GM18519 (cell line): ENCODE data around the gene ZNF10.
A peak's percentile ranks its signal among the peaks of the same experiment; 100 is the strongest.

Experiments used
- ATAC-seq: cut with Tn5 transposase; IDR thresholded peaks from one replicate; pipeline ENCODE4 v1.9.1; 2021; ENCODE audit warnings: mild to moderate bottlenecking, moderate library complexity; ENCODE audit not compliant: unreplicated experiment, low FRiP score

The ZNF10 gene

DNA sequence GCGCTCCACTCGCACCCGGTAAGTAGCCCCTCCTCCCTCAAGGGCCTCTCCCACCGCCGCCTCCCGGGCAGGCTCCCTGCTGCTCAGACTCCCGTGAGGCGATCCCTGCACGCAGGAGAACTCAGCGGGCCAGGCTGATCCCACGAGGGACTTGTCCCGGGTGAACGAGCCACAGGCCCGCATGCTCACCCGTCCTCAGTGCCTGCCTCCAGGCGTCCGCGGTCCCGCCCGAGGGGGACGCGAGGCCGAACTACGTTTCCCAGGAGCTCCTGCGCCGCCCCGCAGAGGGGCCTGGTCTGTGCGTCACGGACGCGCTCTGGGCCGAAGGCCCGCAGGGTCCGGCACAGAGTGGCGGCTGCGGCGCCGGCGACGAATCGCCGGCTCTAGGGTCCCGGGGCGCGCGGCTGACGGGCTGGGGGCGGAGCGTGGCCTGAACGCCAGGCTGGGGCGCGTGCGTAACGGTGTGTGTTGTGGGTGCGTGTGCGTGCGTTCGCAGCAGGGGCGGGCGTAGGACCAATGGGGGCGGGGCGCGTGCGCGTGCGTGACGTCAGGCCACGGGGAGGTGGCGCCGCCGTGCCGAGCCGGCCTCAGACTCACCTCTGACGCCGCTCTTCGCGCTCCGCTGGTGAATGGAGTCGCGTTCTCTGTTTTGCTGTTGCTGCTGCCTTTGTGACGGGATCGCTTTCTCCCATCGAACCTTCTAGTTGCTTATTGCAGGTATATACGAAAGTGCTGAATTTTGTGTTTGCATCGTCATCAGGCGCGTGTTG, at the start of gene ZNF10, which contains the start of gene ZNF891:
Gene ZNF10 (plus strand): TSS at position 590 of the 770 bp plus-strand sequence. CDS start 13,866 bp downstream, outside the sequence.
Gene ZNF891 (minus strand): TSS at position 237 of the 770 bp plus-strand sequence. CDS start 8,356 bp downstream, outside the sequence.
- peak; percentile 83 for ATAC-seq

DNA sequence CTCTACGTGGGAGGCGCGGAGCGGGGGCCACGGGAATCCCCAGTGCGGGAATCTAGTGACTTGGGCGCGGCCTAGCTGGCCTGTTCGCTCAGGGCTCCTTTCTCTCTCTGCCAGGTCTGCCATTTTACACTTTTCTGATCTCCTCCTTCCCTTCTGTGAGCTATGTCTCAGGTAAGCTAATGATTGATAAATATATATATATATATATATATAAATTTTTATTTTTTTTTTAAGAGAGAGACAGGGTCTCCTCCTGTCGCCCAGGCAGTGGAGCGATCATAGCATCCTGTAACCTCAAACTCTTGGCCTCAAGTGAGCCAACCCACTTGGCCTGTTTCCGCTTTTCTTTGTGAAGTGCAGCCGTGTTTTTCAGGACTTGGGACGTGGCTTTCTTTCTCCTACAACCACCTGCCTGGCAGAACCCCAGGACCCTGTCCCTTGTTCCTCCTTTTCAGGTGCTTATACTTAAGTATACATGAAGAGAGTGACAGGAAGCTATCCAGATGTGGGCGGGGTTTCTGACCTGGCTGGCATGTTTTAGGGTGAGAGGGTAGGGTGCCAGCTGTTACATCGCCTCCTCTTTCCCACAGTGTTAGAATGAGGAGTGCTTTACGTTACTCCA, 49.2 kb upstream of the ZNF10 start:
- ATAC-seq = no peak

GRCh38 chr12:133083345-133083744, 47.1 kb upstream of the ZNF10 start:
- no peak for ATAC-seq

DNA sequence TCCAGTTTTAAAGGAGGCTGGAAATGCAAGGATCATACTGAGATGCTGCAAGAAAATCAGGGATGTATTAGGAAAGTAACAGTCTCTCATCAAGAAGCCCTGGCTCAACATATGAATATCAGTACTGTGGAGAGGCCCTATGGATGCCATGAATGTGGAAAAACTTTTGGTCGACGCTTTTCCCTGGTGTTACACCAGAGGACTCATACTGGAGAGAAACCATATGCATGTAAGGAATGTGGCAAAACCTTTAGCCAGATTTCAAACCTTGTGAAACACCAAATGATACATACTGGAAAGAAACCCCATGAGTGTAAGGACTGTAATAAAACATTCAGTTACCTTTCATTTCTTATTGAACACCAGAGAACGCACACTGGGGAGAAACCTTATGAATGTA, 24.8 kb upstream of the ZNF10 start:
- no peak for ATAC-seq

DNA sequence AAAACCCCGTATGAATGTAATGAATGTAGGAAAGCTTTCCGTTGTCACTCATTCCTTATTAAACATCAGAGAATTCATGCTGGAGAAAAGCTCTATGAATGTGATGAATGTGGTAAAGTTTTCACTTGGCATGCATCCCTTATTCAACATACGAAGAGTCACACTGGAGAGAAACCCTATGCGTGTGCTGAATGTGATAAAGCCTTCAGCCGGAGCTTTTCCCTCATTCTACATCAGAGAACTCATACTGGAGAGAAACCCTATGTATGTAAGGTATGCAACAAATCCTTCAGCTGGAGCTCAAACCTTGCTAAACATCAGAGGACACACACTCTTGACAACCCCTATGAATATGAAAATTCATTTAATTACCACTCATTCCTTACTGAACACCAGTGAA, 24.2 kb upstream of the ZNF10 start:
- no peak for ATAC-seq

DNA sequence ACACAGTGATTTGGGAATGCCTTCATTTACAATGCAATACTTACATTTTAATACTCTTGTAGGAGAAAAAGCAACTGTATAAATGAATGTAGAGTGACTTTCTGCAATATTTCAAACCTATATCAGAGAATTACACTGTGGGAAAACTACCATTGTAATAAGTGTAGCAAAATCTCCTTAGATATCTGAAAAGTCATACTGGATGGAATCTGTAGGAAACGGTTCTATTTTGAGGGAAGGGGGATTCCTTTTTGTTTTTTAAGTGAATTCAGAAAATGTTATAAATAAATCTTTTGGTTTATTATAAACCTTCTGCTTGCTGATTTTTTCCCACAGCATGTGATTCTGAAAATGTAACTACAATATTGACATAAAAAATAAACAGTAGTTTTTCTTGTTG, 23.3 kb upstream of the ZNF10 start:
- no peak for ATAC-seq

DNA sequence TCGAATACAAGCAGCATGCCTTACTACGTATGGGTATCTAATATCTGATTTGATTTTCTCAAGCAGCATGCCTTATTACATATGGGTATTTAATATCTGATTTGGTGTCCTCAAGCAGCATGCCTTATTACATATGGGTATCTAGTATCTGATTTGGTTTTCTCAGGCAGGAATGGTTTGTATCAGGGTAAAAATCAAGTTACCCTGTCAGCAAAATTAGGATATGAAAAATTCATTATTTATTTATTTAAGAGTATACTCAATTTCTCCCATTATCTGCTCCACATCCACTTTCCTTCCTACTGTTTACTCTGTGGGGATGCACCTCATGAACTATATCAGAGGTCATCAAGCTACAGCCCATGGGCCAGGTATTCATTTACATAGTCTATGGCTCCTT, 22.3 kb upstream of the ZNF10 start:
- ATAC-seq = no peak

DNA sequence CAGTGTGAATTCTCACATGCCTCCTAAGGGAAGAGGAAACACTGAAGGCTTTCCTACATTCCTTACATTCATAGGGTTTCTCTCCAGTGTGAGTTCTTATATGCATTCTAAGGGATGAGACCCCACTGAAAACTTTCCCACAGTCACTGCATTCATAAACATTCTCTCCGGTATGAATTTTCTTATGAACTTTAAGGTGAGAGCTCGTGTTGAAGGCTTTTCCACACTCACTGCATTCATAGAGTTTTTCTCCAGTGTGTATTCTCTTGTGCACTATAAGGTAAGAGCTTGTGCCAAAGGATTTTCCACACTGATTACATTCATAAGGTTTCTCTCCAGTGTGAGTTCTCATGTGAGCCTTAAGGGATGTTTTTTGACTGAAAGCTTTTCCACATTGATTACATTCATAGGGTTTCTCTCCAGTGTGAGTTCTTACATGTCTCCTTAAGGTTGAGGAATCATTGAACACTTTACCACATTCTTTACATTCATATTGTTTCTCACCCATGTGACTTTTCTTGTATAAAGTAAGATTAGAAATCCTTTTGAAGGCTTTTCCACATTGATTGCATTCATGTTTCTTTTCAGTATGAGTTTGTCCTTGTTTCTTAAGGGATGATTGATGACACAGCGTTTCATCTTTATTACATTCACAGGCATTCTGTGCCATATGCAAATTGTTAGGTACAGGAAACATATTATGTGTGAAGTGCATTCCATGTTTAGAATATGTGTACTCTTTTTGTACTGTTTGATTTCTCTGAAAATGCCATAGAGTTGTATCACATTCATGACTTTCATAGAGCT, 9.8 kb upstream of the ZNF10 start:
- ATAC-seq = no peak

- no peak for ATAC-seq
Observed at GRCh38 chr12:133124674-133125073, 5.8 kb upstream of the ZNF10 start.

DNA sequence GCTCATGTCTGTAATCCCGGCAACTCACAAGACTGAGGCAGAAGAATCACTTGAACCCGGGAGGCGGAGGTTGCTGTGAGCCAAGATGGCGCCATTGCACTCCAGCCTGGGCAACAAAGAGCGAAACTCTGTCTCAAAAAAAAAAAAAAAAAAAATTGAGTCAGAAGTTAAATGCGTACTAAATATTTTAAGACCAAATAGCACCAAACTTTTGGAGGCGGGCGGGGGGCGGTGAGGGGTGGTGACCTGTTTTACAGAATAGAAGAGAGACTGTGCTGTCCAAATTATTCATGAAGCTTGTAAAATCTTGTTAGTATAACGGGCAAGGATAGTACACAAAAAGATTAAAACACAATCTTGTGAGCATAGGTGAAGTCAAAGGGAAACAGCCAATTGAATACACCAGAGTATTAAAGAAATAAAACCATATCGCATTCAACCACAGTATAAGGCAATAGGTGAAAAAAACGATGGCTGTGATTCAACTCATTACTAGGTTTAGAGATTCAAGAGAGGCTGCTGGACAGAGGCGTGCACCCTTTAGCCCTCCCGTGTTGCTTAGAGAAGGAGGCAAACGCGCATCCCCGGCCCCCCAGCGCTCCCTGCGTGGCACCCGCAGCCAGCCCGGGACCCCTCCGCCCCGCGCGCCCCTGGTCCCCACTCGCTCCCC, 924 bp upstream of the ZNF10 start:
- ATAC-seq = no peak

GRCh38 chr12:133130808-133131128, 341 bp downstream of the ZNF10 start:
- ATAC-seq = no peak

- ATAC-seq = no peak
Observed at GRCh38 chr12:133135747-133136146, 5.3 kb downstream of the ZNF10 start.

DNA sequence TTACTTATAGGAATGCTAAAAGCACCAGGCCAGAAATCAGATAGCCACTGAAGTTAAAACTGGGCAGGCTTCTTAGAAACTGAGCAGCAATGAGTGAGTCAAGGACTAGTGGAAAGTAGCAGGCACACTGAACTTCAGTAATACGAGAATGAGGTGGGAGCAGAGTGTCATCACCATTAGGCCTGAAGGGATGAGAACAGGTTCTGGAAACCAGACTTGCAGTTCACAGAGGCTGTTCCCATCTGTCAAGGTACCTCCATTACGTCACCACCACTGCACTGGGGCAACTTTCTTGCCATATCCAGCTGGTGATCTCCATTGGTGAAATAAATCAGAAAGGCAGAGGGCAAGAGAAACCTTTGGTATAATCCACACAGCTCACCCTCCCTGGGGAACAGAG, 15.6 kb downstream of the ZNF10 start:
- ATAC-seq = no peak

DNA sequence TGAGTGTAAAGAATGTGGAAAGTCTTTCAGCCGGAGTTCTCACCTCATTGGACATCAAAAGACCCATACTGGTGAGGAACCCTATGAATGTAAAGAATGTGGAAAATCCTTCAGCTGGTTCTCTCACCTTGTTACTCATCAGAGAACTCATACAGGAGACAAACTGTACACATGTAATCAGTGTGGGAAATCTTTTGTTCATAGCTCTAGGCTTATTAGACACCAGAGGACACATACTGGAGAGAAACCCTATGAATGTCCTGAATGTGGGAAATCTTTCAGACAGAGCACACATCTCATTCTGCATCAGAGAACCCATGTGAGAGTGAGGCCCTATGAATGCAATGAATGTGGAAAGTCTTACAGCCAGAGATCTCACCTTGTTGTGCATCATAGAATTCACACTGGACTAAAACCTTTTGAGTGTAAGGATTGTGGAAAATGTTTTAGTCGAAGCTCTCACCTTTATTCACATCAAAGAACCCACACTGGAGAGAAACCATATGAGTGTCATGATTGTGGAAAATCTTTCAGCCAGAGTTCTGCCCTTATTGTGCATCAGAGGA, 25.8 kb downstream of the ZNF10 start:
- ATAC-seq = no peak

- ATAC-seq = no peak
Observed at GRCh38 chr12:133165776-133166175, 35.3 kb downstream of the ZNF10 start.

DNA sequence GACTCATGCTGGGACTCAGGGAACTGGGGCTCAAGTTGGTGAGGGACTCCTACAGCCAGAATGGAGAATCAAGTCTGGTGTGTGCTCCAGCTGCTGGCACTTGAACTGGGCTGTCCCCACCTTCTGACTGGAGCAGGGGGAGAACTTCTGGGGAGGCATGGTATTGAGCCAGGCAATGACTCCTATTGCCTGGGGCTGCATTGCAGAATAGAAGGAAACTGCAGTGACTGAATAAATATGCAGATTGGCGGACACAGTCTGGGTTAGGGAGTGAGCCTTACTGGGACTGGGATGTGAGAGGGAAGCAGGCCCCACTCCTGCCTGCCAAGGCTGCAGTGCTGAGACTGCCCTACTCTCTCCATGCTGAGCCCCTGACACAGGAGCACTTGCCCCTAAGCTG, 42.1 kb downstream of the ZNF10 start:
- ATAC-seq = no peak

DNA sequence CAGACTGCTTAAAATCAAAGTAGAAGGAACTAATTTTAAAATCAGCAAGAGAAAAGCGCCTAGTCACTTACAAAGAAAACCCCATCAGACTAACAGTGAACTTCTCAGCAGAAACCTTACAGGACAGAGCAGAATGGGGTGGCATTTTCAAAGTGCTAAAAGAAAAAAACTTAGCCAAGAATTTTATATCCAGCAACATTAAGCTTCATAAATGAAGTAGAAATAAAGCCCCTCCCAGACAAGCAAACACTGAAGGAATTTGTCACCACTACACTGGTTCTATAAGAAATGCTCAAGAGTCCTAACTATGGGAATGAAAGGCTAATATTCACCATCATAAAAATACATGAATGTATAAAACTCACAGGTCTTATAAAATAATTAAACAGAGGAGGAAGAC, 44.5 kb downstream of the ZNF10 start:
- ATAC-seq = no peak

GRCh38 chr12:133180669-133181068, 50.2 kb downstream of the ZNF10 start:
- ATAC-seq = no peak

DNA sequence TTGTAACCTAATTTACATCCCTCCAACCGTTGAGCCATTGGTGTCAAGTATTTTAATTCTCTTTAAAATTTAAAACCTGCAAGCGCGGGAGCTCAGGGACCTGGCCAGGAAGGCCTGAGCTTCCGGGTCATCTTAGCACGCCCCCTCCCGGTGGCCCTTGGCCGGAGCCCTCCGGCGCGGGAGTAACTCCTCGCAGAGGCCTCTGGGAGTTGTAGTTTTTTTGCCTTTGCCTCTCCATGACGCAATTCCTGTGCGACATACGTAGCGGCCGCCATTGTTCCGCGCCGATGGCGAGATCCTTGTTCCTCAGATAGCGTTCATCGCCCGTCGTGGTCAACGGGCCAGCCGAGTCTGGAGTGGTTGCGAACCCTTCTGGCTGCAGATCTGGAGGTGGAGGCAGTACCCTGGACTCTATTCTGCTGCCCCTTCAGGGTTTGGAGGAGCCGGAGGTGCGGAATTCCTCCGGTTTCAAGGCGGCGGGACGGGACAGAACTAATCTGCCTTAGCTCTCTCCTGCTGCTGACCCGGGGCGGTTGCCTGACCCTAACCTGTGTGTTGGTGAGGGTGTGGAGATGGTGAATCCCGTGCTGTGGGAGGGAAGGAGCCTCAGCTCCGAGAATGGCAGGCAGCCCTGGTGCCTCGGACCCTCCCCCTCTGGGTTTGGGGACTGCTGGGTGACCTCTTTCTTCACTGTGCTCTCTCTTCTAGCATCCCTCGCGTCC, 51.0 kb downstream of the ZNF10 start, which contains the start of gene ZNF268:
Gene ZNF268 (plus strand): TSS at position 258 of the 722 bp plus-strand sequence. CDS start 503 bp downstream, outside the sequence.
- ATAC-seq = peak; percentile 89

DNA sequence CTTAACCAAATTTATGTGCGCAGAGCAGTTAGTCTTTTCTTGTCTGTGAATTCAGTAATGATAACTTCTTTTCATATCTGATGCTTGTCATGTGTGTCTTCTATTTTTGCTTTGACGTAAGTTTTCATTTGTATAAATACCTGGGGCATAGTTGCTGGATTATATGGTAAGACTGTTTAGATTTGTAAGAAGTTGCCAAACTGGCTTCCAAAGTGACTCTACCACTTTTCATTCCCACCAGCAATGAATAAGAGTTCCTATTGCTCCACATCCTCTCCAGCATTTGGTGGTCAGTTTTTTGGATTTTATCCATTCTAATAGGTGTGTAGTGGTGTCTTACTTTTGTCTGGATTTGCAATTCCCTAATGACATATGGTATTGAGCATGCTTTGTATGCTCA, 59.7 kb downstream of the ZNF10 start:
- no peak for ATAC-seq
